Thyroid gland (tissue), 4 donors: ENCODE measurements around the gene MAP1LC3B2.

Experiments
- POLR2A ChIP-seq, 2 donors: fragments of 450-650 bp; IDR thresholded peaks; one replicate each; pipeline ENCODE4 v1.6.1; 2017; ENCODE audit warnings: antibody characterized with exemption in 2 of 2, mild to moderate bottlenecking in 2 of 2, moderate library complexity in 1 of 2
- TF ChIP-seq, protein P1 (sequence below), 6 experiments: fragments of 200-600 bp in 3 of 6; fragments of 450-650 bp in 3 of 6; sonication (generic) in 3 of 6; IDR thresholded peaks; one replicate each; pipeline ENCODE4 v1.5.1; 2016 to 2019; ENCODE audit warnings: antibody characterized with exemption in 6 of 6, mild to moderate bottlenecking in 2 of 6, inconsistent platforms in 1 of 6, moderate library complexity in 1 of 6

DNA sequence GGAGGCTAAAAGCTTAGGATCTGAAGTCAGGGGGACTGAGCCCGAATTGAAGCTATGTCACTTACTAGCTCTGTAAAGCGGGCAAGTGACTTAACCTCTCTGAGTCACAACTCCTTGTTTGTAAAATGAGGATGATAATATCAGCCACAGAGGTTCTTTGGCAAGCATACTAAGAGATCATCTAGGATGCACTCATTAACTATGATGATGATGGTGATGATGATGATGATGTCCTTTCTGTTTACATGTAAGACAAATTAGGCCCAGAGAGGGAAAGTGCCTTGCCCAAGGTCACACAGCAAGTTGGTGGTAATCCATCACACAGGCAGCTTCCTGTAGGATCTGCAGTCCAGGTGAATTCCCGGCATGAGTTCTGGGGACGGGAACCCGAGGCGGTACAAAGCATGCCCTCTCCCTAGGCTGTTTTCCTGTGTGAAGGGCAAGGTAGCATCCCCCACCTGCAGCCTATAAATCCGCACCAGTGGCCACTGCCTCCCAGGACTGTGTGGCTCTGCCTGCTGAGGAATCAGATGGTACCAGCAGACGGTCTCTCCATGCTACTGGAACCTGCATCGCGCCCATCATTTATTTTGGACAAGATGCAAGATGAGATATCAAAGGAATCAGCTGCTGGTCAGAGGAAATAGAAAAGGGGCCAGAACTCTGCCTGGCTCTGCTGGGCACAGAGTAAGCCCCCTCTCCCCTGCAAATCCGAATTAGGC is 55.2 kb downstream of the MAP1LC3B2 start:
- TF ChIP-seq POLR2A (IDR thresholded peaks at IDR 0.05) = no peak
- TF ChIP-seq, protein P1, sequence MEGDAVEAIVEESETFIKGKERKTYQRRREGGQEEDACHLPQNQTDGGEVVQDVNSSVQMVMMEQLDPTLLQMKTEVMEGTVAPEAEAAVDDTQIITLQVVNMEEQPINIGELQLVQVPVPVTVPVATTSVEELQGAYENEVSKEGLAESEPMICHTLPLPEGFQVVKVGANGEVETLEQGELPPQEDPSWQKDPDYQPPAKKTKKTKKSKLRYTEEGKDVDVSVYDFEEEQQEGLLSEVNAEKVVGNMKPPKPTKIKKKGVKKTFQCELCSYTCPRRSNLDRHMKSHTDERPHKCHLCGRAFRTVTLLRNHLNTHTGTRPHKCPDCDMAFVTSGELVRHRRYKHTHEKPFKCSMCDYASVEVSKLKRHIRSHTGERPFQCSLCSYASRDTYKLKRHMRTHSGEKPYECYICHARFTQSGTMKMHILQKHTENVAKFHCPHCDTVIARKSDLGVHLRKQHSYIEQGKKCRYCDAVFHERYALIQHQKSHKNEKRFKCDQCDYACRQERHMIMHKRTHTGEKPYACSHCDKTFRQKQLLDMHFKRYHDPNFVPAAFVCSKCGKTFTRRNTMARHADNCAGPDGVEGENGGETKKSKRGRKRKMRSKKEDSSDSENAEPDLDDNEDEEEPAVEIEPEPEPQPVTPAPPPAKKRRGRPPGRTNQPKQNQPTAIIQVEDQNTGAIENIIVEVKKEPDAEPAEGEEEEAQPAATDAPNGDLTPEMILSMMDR (IDR thresholded peaks at IDR 0.05) = no peak
